Neural cell (in vitro differentiated cells): ENCODE results near the gene ABHD12B.

Experiments
- CTCF ChIP-seq: fragments of 450-650 bp; IDR thresholded peaks from 2 replicates; pipeline ENCODE4 v1.5.1; 2014; ENCODE audit warnings: antibody characterized with exemption, mild to moderate bottlenecking, moderate library complexity; ENCODE audit not compliant: poor library complexity, severe bottlenecking
- EP300 ChIP-seq: fragments of 450-650 bp; conservative IDR thresholded peaks from 2 replicates; pipeline ENCODE4 v1.6.1; 2014; ENCODE audit warnings: antibody characterized with exemption, mild to moderate bottlenecking, moderate library complexity; ENCODE audit not compliant: poor library complexity, severe bottlenecking
- MXI1 ChIP-seq: fragments of 450-650 bp; conservative IDR thresholded peaks from 2 replicates; pipeline ENCODE4 v1.6.1; 2014; ENCODE audit warnings: antibody characterized with exemption, mild to moderate bottlenecking; ENCODE audit not compliant: poor library complexity, severe bottlenecking
- POLR2AphosphoS5 ChIP-seq: IDR thresholded peaks from 2 replicates; pipeline ENCODE4 v1.6.1; 2012
- RAD21 ChIP-seq: fragments of 450-650 bp; conservative IDR thresholded peaks from 2 replicates; pipeline ENCODE4 v1.6.1; 2014; ENCODE audit warnings: antibody characterized with exemption, mild to moderate bottlenecking, moderate library complexity
- REST ChIP-seq: IDR thresholded peaks from 2 replicates; pipeline ENCODE4 v1.6.1; 2012; ENCODE audit warnings: borderline replicate concordance
- SMC3 ChIP-seq: fragments of 450-650 bp; conservative IDR thresholded peaks from 2 replicates; pipeline ENCODE4 v1.6.1; 2014; ENCODE audit warnings: antibody characterized with exemption, mild to moderate bottlenecking, moderate library complexity; ENCODE audit not compliant: poor library complexity

- no peak for TF ChIP-seq CTCF
- TF ChIP-seq EP300, result no peak
- TF ChIP-seq RAD21, result no peak
- no peak for TF ChIP-seq MXI1
- TF ChIP-seq SMC3, result no peak
- no peak for TF ChIP-seq POLR2AphosphoS5
- TF ChIP-seq REST, result no peak
These were observed 36.6 kb upstream of the ABHD12B start for GRCh38 chr14:50835280-50835679.
